ENCODE results near the gene NME7.

GRCh38 chr1:169345511-169345910 lies 22.1 kb downstream of the NME7 start:
- TF ChIP-seq, protein P1, sequence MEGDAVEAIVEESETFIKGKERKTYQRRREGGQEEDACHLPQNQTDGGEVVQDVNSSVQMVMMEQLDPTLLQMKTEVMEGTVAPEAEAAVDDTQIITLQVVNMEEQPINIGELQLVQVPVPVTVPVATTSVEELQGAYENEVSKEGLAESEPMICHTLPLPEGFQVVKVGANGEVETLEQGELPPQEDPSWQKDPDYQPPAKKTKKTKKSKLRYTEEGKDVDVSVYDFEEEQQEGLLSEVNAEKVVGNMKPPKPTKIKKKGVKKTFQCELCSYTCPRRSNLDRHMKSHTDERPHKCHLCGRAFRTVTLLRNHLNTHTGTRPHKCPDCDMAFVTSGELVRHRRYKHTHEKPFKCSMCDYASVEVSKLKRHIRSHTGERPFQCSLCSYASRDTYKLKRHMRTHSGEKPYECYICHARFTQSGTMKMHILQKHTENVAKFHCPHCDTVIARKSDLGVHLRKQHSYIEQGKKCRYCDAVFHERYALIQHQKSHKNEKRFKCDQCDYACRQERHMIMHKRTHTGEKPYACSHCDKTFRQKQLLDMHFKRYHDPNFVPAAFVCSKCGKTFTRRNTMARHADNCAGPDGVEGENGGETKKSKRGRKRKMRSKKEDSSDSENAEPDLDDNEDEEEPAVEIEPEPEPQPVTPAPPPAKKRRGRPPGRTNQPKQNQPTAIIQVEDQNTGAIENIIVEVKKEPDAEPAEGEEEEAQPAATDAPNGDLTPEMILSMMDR (IDR thresholded peaks at IDR 0.05): no peak
- no peak for TF ChIP-seq POLR2AphosphoS5 (IDR thresholded peaks at IDR 0.05; ENCODE audit: low read depth, low read length)
- TF ChIP-seq REST (IDR thresholded peaks at IDR 0.05; ENCODE audit: insufficient read depth in 1 of 2, low read depth in 2 of 2, low read length in 1 of 2): no peak
